ENCODE results near the gene MMP15. TPM values are rescaled to one million over a fixed set of nuclear protein-coding genes. Genes with fewer than 3 reads are reported as not detected.
"Not testable (repeated sequence)": the region's sequence is repeated elsewhere in the genome, so short reads cannot be mapped to it uniquely, and the experiment has no call there.

MMP15 gene
- 2.9 TPM for total RNA-seq

- Histone ChIP-seq H3K9me3 (no peaks in the 10 kb centered on the region), H3K4me3 (peak within 1 kb of the TSS; percentile 58 to 65), H3K4me1 (peaks cover 50% of the 10 kb centered on the region), H3K27me3 (no peaks in the 10 kb centered on the region), H3K27ac (peak within 1 kb of the TSS; percentile 45), H3K36me3 (no peaks in the 10 kb centered on the region)
- DNase-seq (ENCODE audit: extremely low spot score in 2 of 2): no peak
- TF ChIP-seq POLR2A (IDR thresholded peaks at IDR 0.05) (no peak), POLR2AphosphoS5 (IDR thresholded peaks at IDR 0.05; ENCODE audit: insufficient read depth in 1 of 2, low read depth in 1 of 2) (peak in 1 of 2 donors; percentile 28)
- intact Hi-C loops (cut with DNase I): no loop called here
Observed at GRCh38 chr16:58025351-58026138, at the start of gene MMP15. Gene MMP15, plus strand, starts transcription at chr16:58025754. Its CDS starts 597 bp downstream, at chr16:58026351.

GRCh38 chr16:57976331-57976796 lies 49.2 kb upstream of the MMP15 start:
- intact Hi-C loops (cut with DNase I): no loop called here
- no peak for DNase-seq (ENCODE audit: extremely low spot score in 2 of 2)
- Histone ChIP-seq H3K27me3 (no peaks in the 10 kb centered on the region), H3K27ac (no peak overlapping the region), H3K4me1 (no peaks in the 10 kb centered on the region), H3K36me3 (no peaks in the 10 kb centered on the region), H3K9me3 (no peaks in the 10 kb centered on the region), H3K4me3 (no peak overlapping the region)
- TF ChIP-seq POLR2A (IDR thresholded peaks at IDR 0.05) (no peak), POLR2AphosphoS5 (IDR thresholded peaks at IDR 0.05; ENCODE audit: insufficient read depth in 1 of 2, low read depth in 1 of 2) (no peak), CTCF (IDR thresholded peaks at IDR 0.05) (no peak)

- Histone ChIP-seq H3K27ac (no peak overlapping the region), H3K36me3 (no peaks in the 10 kb centered on the region), H3K9me3 (no peaks in the 10 kb centered on the region), H3K4me1 (no peaks in the 10 kb centered on the region), H3K27me3 (no peaks in the 10 kb centered on the region), H3K4me3 (no peak overlapping the region)
- no peak for DNase-seq (ENCODE audit: extremely low spot score in 2 of 2)
- TF ChIP-seq POLR2AphosphoS5 (IDR thresholded peaks at IDR 0.05; ENCODE audit: insufficient read depth in 1 of 2, low read depth in 1 of 2) (no peak), CTCF (IDR thresholded peaks at IDR 0.05) (no peak), POLR2A (IDR thresholded peaks at IDR 0.05) (no peak)
- intact Hi-C loops (cut with DNase I): no loop called here
Observed at GRCh38 chr16:57977418-57978069, 48.0 kb upstream of the MMP15 start.

GRCh38 chr16:57978070-57978465 lies 47.5 kb upstream of the MMP15 start:
- intact Hi-C loops (cut with DNase I); H3K27me3 ChIP-seq; H3K27ac ChIP-seq: not testable (repeated sequence)

GRCh38 chr16:57979006-57979585 lies 46.5 kb upstream of the MMP15 start:
- intact Hi-C loops (cut with DNase I): no loop called here
- Histone ChIP-seq H3K27ac (no peak overlapping the region), H3K9me3 (no peaks in the 10 kb centered on the region), H3K36me3 (no peaks in the 10 kb centered on the region), H3K4me3 (no peak overlapping the region), H3K4me1 (peaks cover 1% of the 10 kb centered on the region), H3K27me3 (no peaks in the 10 kb centered on the region)
- DNase-seq (ENCODE audit: extremely low spot score in 2 of 2): no peak
- TF ChIP-seq POLR2A (IDR thresholded peaks at IDR 0.05) (no peak), CTCF (IDR thresholded peaks at IDR 0.05) (no peak), POLR2AphosphoS5 (IDR thresholded peaks at IDR 0.05; ENCODE audit: insufficient read depth in 1 of 2, low read depth in 1 of 2) (no peak)

More at GRCh38 chr16:57978070-57978465, 47.5 kb upstream of the MMP15 start:
- DNase-seq (ENCODE audit: extremely low spot score in 2 of 2); H3K36me3 ChIP-seq; H3K9me3 ChIP-seq; H3K4me3 ChIP-seq; H3K4me1 ChIP-seq: not testable (repeated sequence)
